ENCODE data around the gene TLE6. TPM values are rescaled to one million over a fixed set of nuclear protein-coding genes. Genes with fewer than 3 reads are reported as not detected.

TLE6 gene
- total and polyA plus RNA-seq, 2 of the 4 experiments (the other 2 are of a cell fraction), result under 0.01 to 0.17 TPM

GRCh38 chr19:2960120-2960519 is 17.2 kb upstream of the TLE6 start:
- no peak overlapping the region for H3K4ac ChIP-seq (ENCODE audit: low read depth, low read length)
- H3K4me1 ChIP-seq (ENCODE audit: control insufficient read depth, insufficient read depth, low read length), result no peaks in the 10 kb centered on the region
- ATAC-seq (ENCODE audit: low read depth) (no peak), DNase-seq (no peak)
- H3K27me3 ChIP-seq (ENCODE audit: control insufficient read depth, insufficient read depth, low read length), result peaks cover 3% of the 10 kb centered on the region
- intact Hi-C loops (cut with micrococcal nuclease) (no loop called here), in situ Hi-C loops (cut with MboI; ENCODE audit: low sequenced_read_pairs) (loop anchor here (25.0 kb wide), 1 partner anchor 527 kb away; the partner anchor contains the start of genes SMIM24 and SMIM44), dilution Hi-C loops (cut with HindIII; ENCODE audit: low sequenced_read_pairs, unreplicated experiment) (no loop called here)
- H4K20me1 ChIP-seq (ENCODE audit: insufficient read depth, low read length), result no peaks in the 10 kb centered on the region
- H4K8ac ChIP-seq (ENCODE audit: low read depth in 2 of 2, low read length in 2 of 2), result no peak overlapping the region
- H3K36me3 ChIP-seq (ENCODE audit: control insufficient read depth, insufficient read depth, low read length), result no peaks in the 10 kb centered on the region
- H2BK120ac ChIP-seq (ENCODE audit: low read depth, low read length), result no peak overlapping the region
- CTCF ChIA-PET, result interaction anchor here (1.3 kb wide), 1 partner anchor 9 kb away, joined by 6 read pairs; no protein-coding TSS in a partner anchor
- H3K9me3 ChIP-seq (ENCODE audit: control insufficient read depth, insufficient read depth, low read length), result no peaks in the 10 kb centered on the region
- H3K18ac ChIP-seq (ENCODE audit: low read depth, low read length), result no peak overlapping the region
- H3K27ac ChIP-seq (ENCODE audit: insufficient read depth, low read length), result no peak overlapping the region
- no peak overlapping the region for H4K91ac ChIP-seq (ENCODE audit: insufficient read depth, low read depth, low read length)
- no peak overlapping the region for H4K5ac ChIP-seq (ENCODE audit: low read depth, low read length)
- H2BK15ac ChIP-seq (ENCODE audit: low read depth, low read length), result no peak overlapping the region
- H3K14ac ChIP-seq (replicated peaks; ENCODE audit: low read depth, low read length), result no peak overlapping the region
- no peak overlapping the region for H3K4me2 ChIP-seq (ENCODE audit: low read depth, low read length)
- H3K4me3 ChIP-seq (ENCODE audit: insufficient read depth, low read depth, low read length), result no peak overlapping the region
- H2AFZ ChIP-seq (replicated peaks; ENCODE audit: low read length, poor library complexity), result no peak overlapping the region
- WGBS, 2 experiments (ENCODE audit: extremely low coverage in 2 of 2, insufficient read length in 1 of 2), result 88% methylated on average over 6 of the region's 12 CpGs; no CpG with 5 or more reads in 1 of the 2 experiments
- no peak overlapping the region for H2AK9ac ChIP-seq (replicated peaks; ENCODE audit: low read depth, low read length, poor library complexity)
- no peaks in the 10 kb centered on the region for H3K9me1 ChIP-seq (ENCODE audit: insufficient read depth, low read length)
- no peak overlapping the region for H3K9ac ChIP-seq (ENCODE audit: low read depth, low read length)
- POLR2A ChIA-PET (ENCODE audit: unreplicated experiment), result no interaction called here
- H2BK20ac ChIP-seq (ENCODE audit: low read depth, low read length), result no peak overlapping the region
- H3K79me1 ChIP-seq (ENCODE audit: low read depth in 1 of 2, low read length in 2 of 2), result no peaks in the 10 kb centered on the region
- BruUV-seq (replicated peaks), result no TSS peak
- TF ChIP-seq CHD1 (IDR thresholded peaks at IDR 0.05; ENCODE audit: low read depth, low read length) (no peak), FOS (IDR thresholded peaks at IDR 0.05; ENCODE audit: low read depth, low read length) (no peak), RFX5 (IDR thresholded peaks at IDR 0.05; ENCODE audit: low read depth, low read length) (no peak), POLR2A (IDR thresholded peaks at IDR 0.05; ENCODE audit: low read depth, low read length) (no peak), CEBPB (IDR thresholded peaks at IDR 0.05; ENCODE audit: low read depth, low read length) (no peak), BHLHE40 (IDR thresholded peaks at IDR 0.05; ENCODE audit: low read depth, low read length) (no peak), MAFK (IDR thresholded peaks at IDR 0.05; ENCODE audit: low read depth, low read length) (no peak), MXI1 (IDR thresholded peaks at IDR 0.05; ENCODE audit: borderline replicate concordance, low read depth, low read length) (no peak), MAZ (IDR thresholded peaks at IDR 0.05; ENCODE audit: borderline replicate concordance, low read depth, low read length) (no peak), RCOR1 (IDR thresholded peaks at IDR 0.05; ENCODE audit: insufficient replicate concordance, low read length) (no peak), RAD21 (IDR thresholded peaks at IDR 0.05; ENCODE audit: low read length) (no peak), SMC3 (IDR thresholded peaks at IDR 0.05; ENCODE audit: low read depth, low read length) (no peak), NFE2L2 (IDR thresholded peaks at IDR 0.05; ENCODE audit: low read depth, low read length) (no peak)
- TF ChIP-seq, protein P1, sequence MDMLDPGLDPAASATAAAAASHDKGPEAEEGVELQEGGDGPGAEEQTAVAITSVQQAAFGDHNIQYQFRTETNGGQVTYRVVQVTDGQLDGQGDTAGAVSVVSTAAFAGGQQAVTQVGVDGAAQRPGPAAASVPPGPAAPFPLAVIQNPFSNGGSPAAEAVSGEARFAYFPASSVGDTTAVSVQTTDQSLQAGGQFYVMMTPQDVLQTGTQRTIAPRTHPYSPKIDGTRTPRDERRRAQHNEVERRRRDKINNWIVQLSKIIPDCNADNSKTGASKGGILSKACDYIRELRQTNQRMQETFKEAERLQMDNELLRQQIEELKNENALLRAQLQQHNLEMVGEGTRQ (IDR thresholded peaks at IDR 0.05; ENCODE audit: low read depth, low read length), result no peak
- TF ChIP-seq, protein P2, sequence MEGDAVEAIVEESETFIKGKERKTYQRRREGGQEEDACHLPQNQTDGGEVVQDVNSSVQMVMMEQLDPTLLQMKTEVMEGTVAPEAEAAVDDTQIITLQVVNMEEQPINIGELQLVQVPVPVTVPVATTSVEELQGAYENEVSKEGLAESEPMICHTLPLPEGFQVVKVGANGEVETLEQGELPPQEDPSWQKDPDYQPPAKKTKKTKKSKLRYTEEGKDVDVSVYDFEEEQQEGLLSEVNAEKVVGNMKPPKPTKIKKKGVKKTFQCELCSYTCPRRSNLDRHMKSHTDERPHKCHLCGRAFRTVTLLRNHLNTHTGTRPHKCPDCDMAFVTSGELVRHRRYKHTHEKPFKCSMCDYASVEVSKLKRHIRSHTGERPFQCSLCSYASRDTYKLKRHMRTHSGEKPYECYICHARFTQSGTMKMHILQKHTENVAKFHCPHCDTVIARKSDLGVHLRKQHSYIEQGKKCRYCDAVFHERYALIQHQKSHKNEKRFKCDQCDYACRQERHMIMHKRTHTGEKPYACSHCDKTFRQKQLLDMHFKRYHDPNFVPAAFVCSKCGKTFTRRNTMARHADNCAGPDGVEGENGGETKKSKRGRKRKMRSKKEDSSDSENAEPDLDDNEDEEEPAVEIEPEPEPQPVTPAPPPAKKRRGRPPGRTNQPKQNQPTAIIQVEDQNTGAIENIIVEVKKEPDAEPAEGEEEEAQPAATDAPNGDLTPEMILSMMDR (conservative IDR thresholded peaks at IDR 0.05; ENCODE audit: low read depth, low read length), result no peak
- TF ChIP-seq, protein P3, sequence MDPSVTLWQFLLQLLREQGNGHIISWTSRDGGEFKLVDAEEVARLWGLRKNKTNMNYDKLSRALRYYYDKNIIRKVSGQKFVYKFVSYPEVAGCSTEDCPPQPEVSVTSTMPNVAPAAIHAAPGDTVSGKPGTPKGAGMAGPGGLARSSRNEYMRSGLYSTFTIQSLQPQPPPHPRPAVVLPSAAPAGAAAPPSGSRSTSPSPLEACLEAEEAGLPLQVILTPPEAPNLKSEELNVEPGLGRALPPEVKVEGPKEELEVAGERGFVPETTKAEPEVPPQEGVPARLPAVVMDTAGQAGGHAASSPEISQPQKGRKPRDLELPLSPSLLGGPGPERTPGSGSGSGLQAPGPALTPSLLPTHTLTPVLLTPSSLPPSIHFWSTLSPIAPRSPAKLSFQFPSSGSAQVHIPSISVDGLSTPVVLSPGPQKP (IDR thresholded peaks at IDR 0.05; ENCODE audit: borderline replicate concordance, low read depth, low read length), result no peak
- H2AK5ac ChIP-seq (ENCODE audit: low read depth, low read length), result no peak overlapping the region
- H3K56ac ChIP-seq (ENCODE audit: extremely low read depth, insufficient read depth, low read length), result no peak overlapping the region
- no peak overlapping the region for H3K23ac ChIP-seq (ENCODE audit: low read depth, low read length)
- no peak overlapping the region for H2BK5ac ChIP-seq (ENCODE audit: low read depth, low read length, poor library complexity, severe bottlenecking)
